Hepatocyte (in vitro differentiated cells): Measurements from ENCODE around the gene ZNF622. TPM values are rescaled to one million over a fixed set of nuclear protein-coding genes. Genes with fewer than 3 reads are reported as not detected.
"Not testable (repeated sequence)": the region's sequence is repeated elsewhere in the genome, so short reads cannot be mapped to it uniquely, and the experiment has no call there.

Source experiments
- DNase-seq: peaks from one replicate; pipeline ENCODE4 v3.0.0-alpha.2; 2016; ENCODE audit warnings: low spot score
- H2AFZ ChIP-seq: fragments of 200-600 bp; sonication (generic); 2 replicates; pipeline ENCODE4 v1.6.0; 2016; ENCODE audit warnings: antibody characterized with exemption, mild to moderate bottlenecking
- H3K27ac ChIP-seq: fragments of 200-600 bp; sonication (generic); 2 replicates; pipeline ENCODE4 v1.5.1; 2016; ENCODE audit warnings: mild to moderate bottlenecking
- H3K27me3 ChIP-seq: fragments of 200-600 bp; sonication (generic); 2 replicates; pipeline ENCODE4 v1.6.1; 2016
- H3K36me3 ChIP-seq: fragments of 200-600 bp; sonication (generic); replicated peaks from 2 replicates; pipeline ENCODE4 v1.5.1; 2016; ENCODE audit warnings: low read depth; ENCODE audit not compliant: insufficient read depth
- H3K4me1 ChIP-seq: fragments of 200-600 bp; sonication (generic); 2 replicates; pipeline ENCODE4 v1.5.1; 2016; ENCODE audit warnings: mild to moderate bottlenecking, moderate library complexity; ENCODE audit not compliant: insufficient read depth
- H3K4me2 ChIP-seq: fragments of 200-600 bp; sonication (generic); 2 replicates; pipeline ENCODE4 v1.6.0; 2016
- H3K4me3 ChIP-seq: fragments of 200-600 bp; sonication (generic); 2 replicates; pipeline ENCODE4 v1.5.1; 2016; ENCODE audit warnings: mild to moderate bottlenecking
- H3K79me2 ChIP-seq: fragments of 200-600 bp; sonication (generic); 2 replicates; pipeline ENCODE4 v1.6.0; 2017; ENCODE audit warnings: mild to moderate bottlenecking
- H3K9me2 ChIP-seq: fragments of 200-600 bp; sonication (generic); replicated peaks from 2 replicates; pipeline ENCODE4 v1.6.0; 2017; ENCODE audit warnings: mild to moderate bottlenecking; ENCODE audit not compliant: insufficient read depth
- H3K9me3 ChIP-seq: fragments of 200-600 bp; sonication (generic); 2 replicates; pipeline ENCODE4 v1.5.1; 2016; ENCODE audit warnings: low read depth, mild to moderate bottlenecking
- H4K20me1 ChIP-seq: fragments of 200-600 bp; sonication (generic); 2 replicates; pipeline ENCODE4 v1.6.0; 2016; ENCODE audit warnings: mild to moderate bottlenecking; ENCODE audit not compliant: insufficient read depth, poor library complexity, severe bottlenecking
- EZH2 ChIP-seq: fragments of 200-600 bp; sonication (generic); IDR thresholded peaks from 2 replicates; pipeline ENCODE4 v1.6.1; 2016; ENCODE audit warnings: antibody characterized with exemption, mild to moderate bottlenecking, borderline replicate concordance
- EZH2phosphoT487 ChIP-seq: fragments of 200-600 bp; sonication (generic); IDR thresholded peaks from one replicate; pipeline ENCODE4 v1.6.1; 2018; ENCODE audit warnings: antibody characterized with exemption, mild to moderate bottlenecking, low read depth, moderate library complexity; ENCODE audit not compliant: unreplicated experiment, severe bottlenecking
- WGBS: methylation state at CpG from one replicate; pipeline ENCODE4 v1.1.6; 2016; ENCODE audit warnings: low lambda C conversion rate; ENCODE audit errors: missing lambda C conversion rate; 5-methylcytosine and 5-hydroxymethylcytosine counted together
- polyA plus RNA-seq: library from polyadenylated mRNA; unstranded; fragments of >200 nt; fragmentation: Nextera tagmentation; extraction: Ambion mirVana; gene quantifications from 2 replicates; pipeline ENCODE4 v1.2.1, GENCODE V29; 2016
- total RNA-seq: library from RNA; depleted of rRNA; stranded (reverse); fragments of >200 nt; gene quantifications from 2 replicates; pipeline ENCODE4 v1.2.3, GENCODE V29; 2014
- TF ChIP-seq, protein P1 (sequence below): fragments of 200-600 bp; sonication (generic); IDR thresholded peaks from 2 replicates; pipeline ENCODE4 v1.5.1; 2016; ENCODE audit warnings: antibody characterized with exemption, mild to moderate bottlenecking; ENCODE audit not compliant: poor library complexity

ZNF622 gene
- total and polyA plus RNA-seq, 2 experiments from 2014 or later, result 44.6 to 49.5 TPM

DNA sequence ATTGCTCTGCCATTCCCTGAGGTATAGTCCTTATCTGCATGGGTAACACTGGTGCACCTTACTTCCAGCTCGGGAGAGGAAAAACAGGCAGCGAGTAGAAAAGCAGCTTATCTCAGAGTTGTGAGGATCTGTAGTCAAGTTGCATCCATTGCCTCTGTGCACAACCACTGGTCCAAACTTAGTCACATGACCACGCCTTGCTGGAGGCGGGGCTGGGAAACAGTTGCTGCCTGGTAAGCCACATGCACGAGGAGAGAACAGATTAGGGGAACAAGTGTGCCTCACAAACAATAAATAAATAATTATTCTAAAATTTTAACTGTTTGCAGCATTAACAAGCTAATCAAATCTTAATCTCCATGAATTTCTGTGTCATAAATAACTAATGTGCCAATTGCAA, 18.6 kb downstream of the ZNF622 start:
- WGBS, result 90% methylated on average over 5 of the region's 5 CpGs
- TF ChIP-seq EZH2 (no peak), EZH2phosphoT487 (no peak)
- TF ChIP-seq, protein P1, sequence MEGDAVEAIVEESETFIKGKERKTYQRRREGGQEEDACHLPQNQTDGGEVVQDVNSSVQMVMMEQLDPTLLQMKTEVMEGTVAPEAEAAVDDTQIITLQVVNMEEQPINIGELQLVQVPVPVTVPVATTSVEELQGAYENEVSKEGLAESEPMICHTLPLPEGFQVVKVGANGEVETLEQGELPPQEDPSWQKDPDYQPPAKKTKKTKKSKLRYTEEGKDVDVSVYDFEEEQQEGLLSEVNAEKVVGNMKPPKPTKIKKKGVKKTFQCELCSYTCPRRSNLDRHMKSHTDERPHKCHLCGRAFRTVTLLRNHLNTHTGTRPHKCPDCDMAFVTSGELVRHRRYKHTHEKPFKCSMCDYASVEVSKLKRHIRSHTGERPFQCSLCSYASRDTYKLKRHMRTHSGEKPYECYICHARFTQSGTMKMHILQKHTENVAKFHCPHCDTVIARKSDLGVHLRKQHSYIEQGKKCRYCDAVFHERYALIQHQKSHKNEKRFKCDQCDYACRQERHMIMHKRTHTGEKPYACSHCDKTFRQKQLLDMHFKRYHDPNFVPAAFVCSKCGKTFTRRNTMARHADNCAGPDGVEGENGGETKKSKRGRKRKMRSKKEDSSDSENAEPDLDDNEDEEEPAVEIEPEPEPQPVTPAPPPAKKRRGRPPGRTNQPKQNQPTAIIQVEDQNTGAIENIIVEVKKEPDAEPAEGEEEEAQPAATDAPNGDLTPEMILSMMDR, result no peak
- no peaks in the 10 kb centered on the region for H3K9me3 ChIP-seq

DNA sequence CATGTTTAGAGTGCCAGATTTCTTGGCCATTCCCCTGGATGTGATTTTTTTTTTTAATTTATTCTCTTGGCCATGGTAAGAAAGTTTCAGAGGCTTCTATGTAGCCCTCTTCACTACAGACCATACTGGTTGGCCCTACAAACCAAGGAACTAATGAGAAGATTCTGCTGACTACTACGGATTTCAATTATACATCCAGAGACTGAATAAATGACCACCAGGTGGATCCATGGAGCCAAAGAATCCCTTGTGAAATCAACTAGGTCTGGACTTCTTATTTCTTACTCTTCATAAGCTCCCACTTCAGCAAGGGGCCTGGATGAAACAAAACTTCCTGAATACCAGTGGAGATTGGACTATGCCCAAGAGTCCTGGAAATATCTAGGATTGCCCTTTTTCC, 27.6 kb downstream of the ZNF622 start:
- Histone ChIP-seq H4K20me1 (no peaks in the 10 kb centered on the region), H3K36me3 (no peaks in the 10 kb centered on the region), H3K27me3 (no peaks in the 10 kb centered on the region), H2AFZ (no peak overlapping the region), H3K4me3 (no peak overlapping the region), H3K27ac (no peak overlapping the region), H3K4me2 (no peak overlapping the region), H3K79me2 (no peaks in the 10 kb centered on the region), H3K9me2 (no peaks in the 10 kb centered on the region), H3K9me3 (no peaks in the 10 kb centered on the region), H3K4me1 (no peaks in the 10 kb centered on the region)
- whole genome bisulfite sequencing, result 91% methylated on average over 1 of the region's 1 CpG
- no peak for DNase-seq
- TF ChIP-seq, protein P1, result no peak
- TF ChIP-seq EZH2 (no peak), EZH2phosphoT487 (no peak)

More for the DNA sequence above, 18.6 kb downstream of the ZNF622 start:
- Histone ChIP-seq H3K79me2 (no peaks in the 10 kb centered on the region), H3K9me2 (no peaks in the 10 kb centered on the region), H3K27ac (no peak overlapping the region), H3K36me3 (no peaks in the 10 kb centered on the region), H2AFZ (no peak overlapping the region), H3K4me2 (no peak overlapping the region), H3K4me3 (no peak overlapping the region), H4K20me1 (no peaks in the 10 kb centered on the region), H3K27me3 (no peaks in the 10 kb centered on the region), H3K4me1 (no peaks in the 10 kb centered on the region)
- no peak for DNase-seq

GRCh38 chr5:16436065-16436682, 29.4 kb downstream of the ZNF622 start:
- H3K79me2 ChIP-seq, H3K36me3 ChIP-seq, H4K20me1 ChIP-seq, H3K27me3 ChIP-seq, H3K27ac ChIP-seq, H3K4me2 ChIP-seq, DNase-seq, H3K9me2 ChIP-seq, H3K9me3 ChIP-seq, H3K4me3 ChIP-seq, H2AFZ ChIP-seq, H3K4me1 ChIP-seq: not testable (repeated sequence)
- 95% methylated on average over 27 of the region's 28 CpGs for WGBS

DNA sequence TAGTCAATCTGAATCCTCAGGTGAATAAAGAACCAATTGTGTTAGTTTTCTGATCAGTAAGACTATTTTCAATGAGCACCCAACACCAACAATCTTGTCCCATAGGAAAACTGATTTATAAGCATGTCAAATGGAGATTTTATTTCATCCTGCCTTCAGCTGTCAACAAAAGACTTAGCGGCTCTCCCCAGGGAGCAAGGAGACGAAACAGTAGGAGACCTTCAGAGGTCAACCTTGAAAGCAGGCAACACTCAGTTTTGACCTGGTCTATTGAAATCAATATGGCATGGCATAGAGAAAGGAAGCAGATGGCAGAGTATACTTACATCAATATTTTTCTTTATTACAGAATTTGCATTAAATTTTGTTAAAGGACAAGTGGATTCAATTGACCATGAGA, 34.1 kb downstream of the ZNF622 start:
- no peak overlapping the region for H2AFZ ChIP-seq
- TF ChIP-seq EZH2phosphoT487, result no peak
- TF ChIP-seq EZH2, result no peak
- TF ChIP-seq, protein P1, result no peak
- H3K79me2 ChIP-seq, result no peaks in the 10 kb centered on the region
- no peak for DNase-seq
- H3K36me3 ChIP-seq, result no peaks in the 10 kb centered on the region
- no peak overlapping the region for H3K27ac ChIP-seq
- no peaks in the 10 kb centered on the region for H3K27me3 ChIP-seq
- no peak overlapping the region for H3K4me3 ChIP-seq
- 70% methylated on average over 2 of the region's 2 CpGs for WGBS
- H3K9me2 ChIP-seq, result no peaks in the 10 kb centered on the region
- no peaks in the 10 kb centered on the region for H3K9me3 ChIP-seq
- no peaks in the 10 kb centered on the region for H3K4me1 ChIP-seq
- no peak overlapping the region for H3K4me2 ChIP-seq
- H4K20me1 ChIP-seq, result no peaks in the 10 kb centered on the region
